Thoracic aorta (tissue), 2 donors: ENCODE results near the gene CAB39L. TPM values are rescaled to one million over a fixed set of nuclear protein-coding genes. Genes with fewer than 3 reads are reported as not detected.

Experiments used
- ATAC-seq: fragments of 150-250 bp; one replicate; pipeline ENCODE4 v1.8.0; 2017; ENCODE audit warnings: low read depth; ENCODE audit not compliant: insufficient number of reproducible peaks, low FRiP score
- DNase-seq: peaks from one replicate; pipeline ENCODE4 v3.0.0-alpha.2; 2020; ENCODE audit warnings: low spot score
- H3K27ac ChIP-seq, 2 donors: fragments of 200-600 bp; sonication (generic); 1 replicate in 1 of 2; 2 replicates in 1 of 2; pipeline ENCODE4 v1.5.1; 2016; ENCODE audit warnings: mild to moderate bottlenecking in 2 of 2, moderate library complexity in 2 of 2
- H3K27me3 ChIP-seq: fragments of 200-600 bp; sonication (generic); replicated peaks from 2 replicates; pipeline ENCODE4 v1.6.0; 2016; ENCODE audit warnings: mild to moderate bottlenecking; ENCODE audit not compliant: insufficient read depth
- H3K36me3 ChIP-seq: fragments of 200-600 bp; sonication (generic); one replicate; pipeline ENCODE4 v1.5.1; 2016
- H3K4me1 ChIP-seq, 2 donors: fragments of 200-600 bp; sonication (generic); 1 replicate in 1 of 2; 2 replicates in 1 of 2; pipeline versions ENCODE4 v1.5.1 to v1.6.0; 2016; ENCODE audit warnings: low read depth in 2 of 2, mild to moderate bottlenecking in 1 of 2; ENCODE audit not compliant: control insufficient read depth in 1 of 2
- H3K4me3 ChIP-seq: fragments of 200-600 bp; sonication (generic); 2 replicates; pipeline ENCODE4 v1.5.1; 2016; ENCODE audit warnings: mild to moderate bottlenecking
- H3K9me3 ChIP-seq: fragments of 200-600 bp; sonication (generic); 2 replicates; pipeline ENCODE4 v1.5.1; 2016
- total RNA-seq, 2 donors: library from RNA; depleted of rRNA; stranded (reverse); fragments of >200 nt; gene quantifications; one replicate each; pipeline versions ENCODE4 v1.1.0 to v1.2.3, GENCODE V29; 2016
- TF ChIP-seq, protein P1 (sequence below): fragments of 200-600 bp; sonication (generic); IDR thresholded peaks from one replicate; pipeline ENCODE4 v1.5.1; 2019; ENCODE audit warnings: antibody characterized with exemption

The CAB39L gene
- total RNA-seq, 2 donors from 2014 or later = 38.7 to 46.7 TPM

DNA sequence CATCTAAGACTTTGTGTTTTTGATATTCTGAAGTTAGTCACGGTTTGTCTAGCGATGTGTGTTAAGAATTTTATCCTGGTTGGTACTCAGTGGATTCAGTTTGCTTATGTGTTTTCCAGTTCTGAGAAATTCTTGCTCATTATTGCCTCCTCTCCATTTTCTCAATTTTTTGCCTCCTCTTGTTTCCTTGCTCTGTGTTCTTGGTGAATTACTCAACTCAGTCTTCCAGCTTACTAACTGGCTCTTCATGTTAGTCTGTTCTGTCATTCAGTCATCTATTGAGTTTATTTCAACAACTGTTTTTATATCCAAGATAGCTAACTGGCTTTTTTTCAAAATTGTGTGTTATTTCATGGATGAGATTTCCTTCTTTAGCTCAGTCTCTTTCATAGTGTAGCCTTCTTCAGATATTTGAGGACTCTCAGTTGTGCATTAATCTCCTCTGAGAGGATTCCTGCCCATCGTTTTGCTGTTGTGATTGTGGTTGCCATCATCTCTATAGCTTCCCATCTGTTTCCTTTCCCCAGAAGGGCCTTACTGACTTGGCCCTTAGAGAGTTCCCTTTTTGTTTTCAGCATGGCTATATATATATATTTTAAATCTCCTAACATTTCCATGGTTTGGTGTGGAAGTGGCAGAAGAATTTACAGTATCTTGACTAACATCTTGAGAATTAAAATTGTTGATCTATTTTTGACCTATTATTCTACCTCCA lies 6.4 kb upstream of the CAB39L start:
- Histone ChIP-seq H3K4me3 (no peak overlapping the region), H3K9me3 (no peaks in the 10 kb centered on the region), H3K27ac (no peak overlapping the region), H3K4me1 (peaks cover 26 to 45% of the 10 kb centered on the region in 2 donors), H3K27me3 (no peaks in the 10 kb centered on the region), H3K36me3 (no peaks in the 10 kb centered on the region)
- no peak for DNase-seq
- TF ChIP-seq, protein P1, sequence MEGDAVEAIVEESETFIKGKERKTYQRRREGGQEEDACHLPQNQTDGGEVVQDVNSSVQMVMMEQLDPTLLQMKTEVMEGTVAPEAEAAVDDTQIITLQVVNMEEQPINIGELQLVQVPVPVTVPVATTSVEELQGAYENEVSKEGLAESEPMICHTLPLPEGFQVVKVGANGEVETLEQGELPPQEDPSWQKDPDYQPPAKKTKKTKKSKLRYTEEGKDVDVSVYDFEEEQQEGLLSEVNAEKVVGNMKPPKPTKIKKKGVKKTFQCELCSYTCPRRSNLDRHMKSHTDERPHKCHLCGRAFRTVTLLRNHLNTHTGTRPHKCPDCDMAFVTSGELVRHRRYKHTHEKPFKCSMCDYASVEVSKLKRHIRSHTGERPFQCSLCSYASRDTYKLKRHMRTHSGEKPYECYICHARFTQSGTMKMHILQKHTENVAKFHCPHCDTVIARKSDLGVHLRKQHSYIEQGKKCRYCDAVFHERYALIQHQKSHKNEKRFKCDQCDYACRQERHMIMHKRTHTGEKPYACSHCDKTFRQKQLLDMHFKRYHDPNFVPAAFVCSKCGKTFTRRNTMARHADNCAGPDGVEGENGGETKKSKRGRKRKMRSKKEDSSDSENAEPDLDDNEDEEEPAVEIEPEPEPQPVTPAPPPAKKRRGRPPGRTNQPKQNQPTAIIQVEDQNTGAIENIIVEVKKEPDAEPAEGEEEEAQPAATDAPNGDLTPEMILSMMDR = no peak
- ATAC-seq = no peak

DNA sequence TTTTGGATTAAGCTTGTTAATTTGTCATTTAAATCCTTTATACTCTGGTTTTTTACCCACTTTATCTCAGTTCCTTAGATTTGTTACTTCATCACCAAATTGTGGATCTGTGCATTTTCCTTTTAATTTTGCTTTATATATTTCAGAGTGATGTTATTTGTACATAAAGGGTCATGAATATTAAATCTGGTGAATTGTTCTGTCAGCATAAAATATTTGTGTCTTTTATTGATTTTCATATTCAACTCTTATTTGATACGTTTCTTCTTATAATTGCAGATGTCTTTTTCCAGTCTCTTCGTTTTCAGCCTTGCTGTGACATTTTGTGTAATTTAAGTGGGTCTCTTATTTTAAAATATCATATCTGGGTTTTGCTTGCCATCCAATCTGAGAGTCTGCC lies 4.9 kb upstream of the CAB39L start:
- no peak for ATAC-seq
- no peaks in the 10 kb centered on the region for H3K9me3 ChIP-seq
- H3K36me3 ChIP-seq = no peaks in the 10 kb centered on the region
- H3K27me3 ChIP-seq = no peaks in the 10 kb centered on the region
- H3K4me1 ChIP-seq = peaks cover 27 to 41% of the 10 kb centered on the region in 2 donors
- TF ChIP-seq, protein P1 = no peak
- no peak overlapping the region for H3K4me3 ChIP-seq
- no peak for DNase-seq
- no peak overlapping the region for H3K27ac ChIP-seq

DNA sequence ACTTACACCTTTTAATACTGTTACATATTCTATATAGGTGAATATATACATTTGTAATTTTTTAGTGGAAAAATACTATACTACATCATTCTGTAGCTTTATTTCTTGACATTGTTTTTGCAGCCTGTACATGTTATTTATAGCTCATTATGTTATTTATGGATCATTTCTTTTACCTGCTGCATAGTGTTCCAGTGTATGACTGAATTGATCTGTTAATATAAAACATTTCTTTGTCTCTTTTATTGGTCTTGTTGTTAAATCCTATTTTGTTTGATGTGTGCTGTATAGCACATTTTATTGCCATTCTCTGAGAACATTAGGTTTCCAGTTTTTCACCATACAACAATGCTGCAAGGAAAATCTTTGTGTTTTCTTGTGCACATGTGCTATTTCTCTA lies 2.6 kb upstream of the CAB39L start:
- H3K27me3 ChIP-seq = no peaks in the 10 kb centered on the region
- no peak overlapping the region for H3K4me3 ChIP-seq
- no peaks in the 10 kb centered on the region for H3K36me3 ChIP-seq
- no peaks in the 10 kb centered on the region for H3K9me3 ChIP-seq
- H3K4me1 ChIP-seq = peaks cover 31 to 41% of the 10 kb centered on the region in 2 donors
- no peak for DNase-seq
- H3K27ac ChIP-seq = no peak overlapping the region
- TF ChIP-seq, protein P1 = no peak
- no peak for ATAC-seq

GRCh38 chr13:49444524-49445395 lies 896 bp upstream of the CAB39L start:
- DNase-seq (no peak), ATAC-seq (peak; percentile 7)
- H3K27ac ChIP-seq = peak overlapping the region; percentile 84 to 94
- TF ChIP-seq, protein P1 = no peak
- H3K27me3 ChIP-seq = no peaks in the 10 kb centered on the region
- H3K4me3 ChIP-seq = peak overlapping the region; percentile 83
- H3K9me3 ChIP-seq = no peaks in the 10 kb centered on the region
- H3K4me1 ChIP-seq = peaks cover 25 to 33% of the 10 kb centered on the region in 2 donors
- no peaks in the 10 kb centered on the region for H3K36me3 ChIP-seq

- H3K36me3 ChIP-seq = no peaks in the 10 kb centered on the region
- no peak for DNase-seq
- TF ChIP-seq, protein P1 = no peak
- ATAC-seq = no peak
- H3K9me3 ChIP-seq = no peaks in the 10 kb centered on the region
- no peaks in the 10 kb centered on the region for H3K27me3 ChIP-seq
- peak overlapping the region; percentile 94 to 98 for H3K27ac ChIP-seq
- H3K4me3 ChIP-seq = peak overlapping the region; percentile 83
- H3K4me1 ChIP-seq = peaks cover 25 to 29% of the 10 kb centered on the region in 2 donors
These were observed 534 bp downstream of the CAB39L start for GRCh38 chr13:49443357-49443703.
